GM12878 (cell line): Measurements from ENCODE around the gene SCMH1. TPM values are rescaled to one million over a fixed set of nuclear protein-coding genes. Genes with fewer than 3 reads are reported as not detected.

Experiments
- ATAC-seq: fragments of 200-7000 bp; cut with Tn5 transposase; 3 replicates; pipeline ENCODE4 v1.9.1; 2020; ENCODE audit warnings: mild to moderate bottlenecking, moderate library complexity
- BruUV-seq: library from RNA; stranded (reverse); fragments of 400-500 nt; replicated peaks from 2 replicates; lab custom pipeline; 2021; lab: Mats Ljungman, UMichigan
- CTCF ChIA-PET: fragments of 300-600 bp; sonication (Branson Sonifier 250); formaldehyde crosslinking; extraction: SDS; loops from one replicate; lab custom pipeline; 2021; ENCODE audit warnings: inconsistent platforms; lab: Yijun Ruan, JAX
- POLR2A ChIA-PET: fragments of 350-600 bp; formaldehyde crosslinking; extraction: SDS; loops from one replicate; lab custom pipeline; 2021; ENCODE audit warnings: inconsistent platforms; lab: Charles Lee
- RAD21 ChIA-PET: fragments of 300-600 bp; sonication (Branson Sonifier 250); formaldehyde crosslinking; loops from one replicate; lab custom pipeline; 2023; ENCODE audit warnings: antibody characterized with exemption; ENCODE audit not compliant: unreplicated experiment; lab: Charles Lee
- SMC1A ChIA-PET: fragments of 300-600 bp; sonication (Branson Sonifier 250); formaldehyde crosslinking; loops from one replicate; lab custom pipeline; 2023; ENCODE audit not compliant: unreplicated experiment, uncharacterized antibody; lab: Charles Lee
- DNase-seq: peaks from one replicate; pipeline ENCODE4 v3.0.0-alpha.2; 2011; ENCODE audit warnings: low read depth, low spot score
- FAIRE-seq: peaks from 3 replicates; lab custom pipeline; 2011; peaks lifted over from hg19 to GRCh38; lab: Jason Lieb, UNC
- H2AFZ ChIP-seq: 2 replicates; pipeline ENCODE4 v1.6.0; 2011; ENCODE audit warnings: low read depth, low read length, control low read depth; ENCODE audit not compliant: control insufficient read depth
- H3K27ac ChIP-seq: 2 replicates; pipeline ENCODE4 v1.5.1; 2011; ENCODE audit warnings: control low read depth; ENCODE audit not compliant: control insufficient read depth, insufficient read depth
- H3K27me3 ChIP-seq, 2 experiments: replicated peaks in 1 of 2; 2 replicates each; pipeline versions ENCODE4 v1.6.0 to v1.6.1; 2011; ENCODE audit warnings: low read length in 1 of 2; ENCODE audit not compliant: control insufficient read depth in 2 of 2, insufficient read depth in 2 of 2
- H3K36me3 ChIP-seq, 2 experiments: 2 replicates each; pipeline ENCODE4 v1.5.1; 2011; ENCODE audit warnings: low read length in 1 of 2; ENCODE audit not compliant: control insufficient read depth in 2 of 2, insufficient read depth in 2 of 2
- H3K4me1 ChIP-seq: 2 replicates; pipeline ENCODE4 v1.6.1; 2011; ENCODE audit warnings: mild to moderate bottlenecking, low read length, moderate library complexity, mixed read lengths; ENCODE audit not compliant: control insufficient read depth, insufficient read depth
- H3K4me2 ChIP-seq: 2 replicates; pipeline ENCODE4 v1.6.0; 2011; ENCODE audit warnings: control low read depth; ENCODE audit not compliant: control insufficient read depth, insufficient read depth
- H3K4me3 ChIP-seq: fragments of 200-600 bp; sonication (generic); 2 replicates; pipeline ENCODE4 v1.5.1; 2016
- H3K79me2 ChIP-seq: 2 replicates; pipeline ENCODE4 v1.6.0; 2011; ENCODE audit warnings: low read length; ENCODE audit not compliant: control insufficient read depth, insufficient read depth
- H3K9ac ChIP-seq: 2 replicates; pipeline ENCODE4 v1.8.0; 2011; ENCODE audit warnings: low read length, control low read depth, mixed read lengths; ENCODE audit not compliant: control insufficient read depth, insufficient read depth
- H3K9me3 ChIP-seq: replicated peaks from 3 replicates; pipeline ENCODE4 v1.5.1; 2011; ENCODE audit warnings: mild to moderate bottlenecking, low read length; ENCODE audit not compliant: control insufficient read depth, insufficient read depth
- H4K20me1 ChIP-seq: 2 replicates; pipeline ENCODE4 v1.6.0; 2011; ENCODE audit not compliant: control insufficient read depth, insufficient read depth
- CREM ChIP-seq: IDR thresholded peaks from 2 replicates; pipeline ENCODE4 v1.6.1; 2014; ENCODE audit warnings: antibody characterized with exemption, low read depth
- CUX1 ChIP-seq: IDR thresholded peaks from 2 replicates; pipeline ENCODE4 v1.6.1; 2012; ENCODE audit warnings: improper control_type of control experiment, low read depth, low read length; ENCODE audit not compliant: insufficient replicate concordance
- GATAD2B ChIP-seq: fragments of 450-650 bp; conservative IDR thresholded peaks from 2 replicates; pipeline ENCODE4 v1.6.1; 2017; ENCODE audit warnings: low read depth, mild to moderate bottlenecking, moderate library complexity
- IKZF1 ChIP-seq: fragments of 450-650 bp; conservative IDR thresholded peaks from 2 replicates; pipeline ENCODE4 v1.6.1; 2017; ENCODE audit warnings: antibody characterized with exemption, mild to moderate bottlenecking
- MEF2B ChIP-seq: fragments of 450-650 bp; IDR thresholded peaks from 2 replicates; pipeline ENCODE4 v1.6.1; 2018; ENCODE audit warnings: mild to moderate bottlenecking, moderate library complexity; ENCODE audit not compliant: partially characterized antibody, poor library complexity, severe bottlenecking
- NRF1 ChIP-seq: conservative IDR thresholded peaks from 2 replicates; pipeline ENCODE4 v1.6.1; 2011; ENCODE audit warnings: mild to moderate bottlenecking, low read depth, low read length, improper control_type of control experiment
- RAD51 ChIP-seq: fragments of 450-650 bp; IDR thresholded peaks from 2 replicates; pipeline ENCODE4 v1.6.1; 2016; ENCODE audit warnings: moderate library complexity, mild to moderate bottlenecking, inconsistent platforms
- SIX5 ChIP-seq: IDR thresholded peaks from 2 replicates; pipeline ENCODE4 v1.6.1; 2011; ENCODE audit warnings: mild to moderate bottlenecking, low read depth, low read length, moderate library complexity; ENCODE audit not compliant: severe bottlenecking
- SMAD5 ChIP-seq: IDR thresholded peaks from 2 replicates; pipeline ENCODE4 v1.6.1; 2016; ENCODE audit warnings: antibody characterized with exemption, low read depth
- YY1 ChIP-seq: IDR thresholded peaks from 2 replicates; pipeline ENCODE4 v1.6.1; 2011; ENCODE audit warnings: low read depth, mild to moderate bottlenecking, low read length
- WGBS: methylation state at CpG from one replicate; pipeline ENCODE4 v1.1.6; 2016; ENCODE audit warnings: low lambda C conversion rate; ENCODE audit not compliant: insufficient replicate concordance, insufficient coverage; ENCODE audit errors: missing lambda C conversion rate; 5-methylcytosine and 5-hydroxymethylcytosine counted together
- in situ Hi-C: fragments of 300-500 bp; cut with MboI; formaldehyde crosslinking; loops from 9 replicates; pipeline ENCODE4 v1.14.3; 2018; ENCODE audit warnings: mixed read lengths
- intact Hi-C: fragments of 100-400 bp; cut with micrococcal nuclease; formaldehyde crosslinking; loops from one replicate; pipeline ENCODE4 v1.14.2; 2022; ENCODE audit not compliant: unreplicated experiment
- polyA plus RNA-seq, 11 experiments: library from polyadenylated mRNA; depleted of rRNA in 4 of 11; unstranded in 6 of 11; stranded (reverse) in 5 of 11; fragments of >200 nt; fragmentation: Nextera tagmentation in 4 of 11; fragmentation: Illumina TruSeq in 1 of 11; extraction: Ambion mirVana in 4 of 11; extraction: Trizol in 1 of 11; gene quantifications; 1 replicate in 1 of 11; 2 replicates in 10 of 11; pipeline versions ENCODE4 v1.2.1 to v1.2.3, GENCODE V29; 2011 to 2016; ENCODE audit warnings: inconsistent platforms in 2 of 11, missing spikeins in 2 of 11, low read depth in 1 of 11
- total RNA-seq, 4 experiments: library from RNA; depleted of rRNA in 3 of 4; stranded (reverse); fragments of >200 nt in 3 of 4; fragmentation: Illumina TruSeq in 1 of 4; extraction: Trizol in 1 of 4; gene quantifications; 2 replicates each; pipeline versions ENCODE4 v1.2.1 to v1.2.3, GENCODE V29; 2013 to 2021
- TF ChIP-seq, protein P1 (sequence below): fragments of 450-650 bp; IDR thresholded peaks from 2 replicates; pipeline ENCODE4 v1.6.1; 2018; ENCODE audit warnings: borderline replicate concordance, mild to moderate bottlenecking; ENCODE audit not compliant: partially characterized antibody
- TF ChIP-seq, protein P2 (sequence below): IDR thresholded peaks from 2 replicates; pipeline ENCODE4 v1.6.1; 2011; ENCODE audit warnings: low read depth, low read length, improper control_type of control experiment, borderline replicate concordance

SCMH1 gene
- total and polyA plus RNA-seq, 10 of the 15 experiments (the other 5 are each of a cell fraction or from before 2014, with no cell fraction given) = 7.5 to 44.1 (median 27.8) TPM

DNA sequence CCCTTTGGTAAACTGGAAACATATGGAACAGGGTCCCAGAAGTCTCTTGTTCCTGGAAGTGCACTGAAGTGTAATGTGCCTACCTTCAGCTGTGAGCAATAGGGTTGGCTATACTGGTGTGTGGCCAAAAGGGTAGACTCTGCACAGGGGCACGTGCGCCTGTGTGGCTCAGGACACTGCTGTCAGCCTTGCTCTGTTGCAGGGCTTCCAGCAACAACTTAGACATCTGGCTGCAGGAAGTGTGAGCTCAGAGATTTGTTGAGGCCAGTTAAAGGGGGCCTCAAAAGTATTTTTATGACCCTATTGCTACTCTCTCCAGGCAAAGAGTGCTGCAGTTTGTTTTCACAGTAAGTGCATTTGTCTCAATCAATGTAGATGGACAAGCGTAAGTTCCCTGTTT is 255.2 kb downstream of the SCMH1 start:
- no peak overlapping the region for H2AFZ ChIP-seq
- ChIA-PET SMC1A (interaction anchor here (1.0 kb wide), 1 partner anchor 9 kb away, joined by 3 read pairs; no protein-coding TSS in a partner anchor), CTCF (interaction anchor here (1.2 to 1.4 kb wide), 2 partner anchors 15 to 22 kb away, joined by 3 read pairs; no protein-coding TSS in a partner anchor), RAD21 (no interaction called here), POLR2A (no interaction called here)
- no peak overlapping the region for H3K27ac ChIP-seq
- H3K36me3 ChIP-seq = peaks cover 18 to 29% of the 10 kb centered on the region in 2 experiments
- no peak overlapping the region for H3K4me3 ChIP-seq
- no peaks in the 10 kb centered on the region; the same call in 1 of the 2 replicates for H4K20me1 ChIP-seq
- 95% methylated on average over 3 of the region's 3 CpGs for WGBS
- FAIRE-seq = no peak
- no peak overlapping the region for H3K4me2 ChIP-seq
- DNase-seq = no peak
- no peak overlapping the region for H3K9ac ChIP-seq
- H3K79me2 ChIP-seq = peaks cover 22% of the 10 kb centered on the region
- no TSS peak for BruUV-seq
- in situ Hi-C loops (no loop called here), intact Hi-C loops (no loop called here)
- no peaks in the 10 kb centered on the region for H3K9me3 ChIP-seq
- ATAC-seq = no peak; the same call in 2 of the 3 replicates
- H3K27me3 ChIP-seq = no peaks in the 10 kb centered on the region
- no peaks in the 10 kb centered on the region for H3K4me1 ChIP-seq
- TF ChIP-seq SIX5 = no peak
- TF ChIP-seq MEF2B = no peak
- TF ChIP-seq SMAD5 = no peak
- no peak for TF ChIP-seq CREM
- TF ChIP-seq, protein P1, sequence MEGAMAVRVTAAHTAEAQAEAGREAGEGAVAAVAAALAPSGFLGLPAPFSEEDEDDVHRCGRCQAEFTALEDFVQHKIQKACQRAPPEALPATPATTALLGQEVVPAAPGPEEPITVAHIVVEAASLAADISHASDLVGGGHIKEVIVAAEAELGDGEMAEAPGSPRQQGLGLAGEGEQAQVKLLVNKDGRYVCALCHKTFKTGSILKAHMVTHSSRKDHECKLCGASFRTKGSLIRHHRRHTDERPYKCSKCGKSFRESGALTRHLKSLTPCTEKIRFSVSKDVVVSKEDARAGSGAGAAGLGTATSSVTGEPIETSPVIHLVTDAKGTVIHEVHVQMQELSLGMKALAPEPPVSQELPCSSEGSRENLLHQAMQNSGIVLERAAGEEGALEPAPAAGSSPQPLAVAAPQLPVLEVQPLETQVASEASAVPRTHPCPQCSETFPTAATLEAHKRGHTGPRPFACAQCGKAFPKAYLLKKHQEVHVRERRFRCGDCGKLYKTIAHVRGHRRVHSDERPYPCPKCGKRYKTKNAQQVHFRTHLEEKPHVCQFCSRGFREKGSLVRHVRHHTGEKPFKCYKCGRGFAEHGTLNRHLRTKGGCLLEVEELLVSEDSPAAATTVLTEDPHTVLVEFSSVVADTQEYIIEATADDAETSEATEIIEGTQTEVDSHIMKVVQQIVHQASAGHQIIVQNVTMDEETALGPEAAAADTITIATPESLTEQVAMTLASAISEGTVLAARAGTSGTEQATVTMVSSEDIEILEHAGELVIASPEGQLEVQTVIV = no peak
- no peak for TF ChIP-seq YY1
- TF ChIP-seq, protein P2, sequence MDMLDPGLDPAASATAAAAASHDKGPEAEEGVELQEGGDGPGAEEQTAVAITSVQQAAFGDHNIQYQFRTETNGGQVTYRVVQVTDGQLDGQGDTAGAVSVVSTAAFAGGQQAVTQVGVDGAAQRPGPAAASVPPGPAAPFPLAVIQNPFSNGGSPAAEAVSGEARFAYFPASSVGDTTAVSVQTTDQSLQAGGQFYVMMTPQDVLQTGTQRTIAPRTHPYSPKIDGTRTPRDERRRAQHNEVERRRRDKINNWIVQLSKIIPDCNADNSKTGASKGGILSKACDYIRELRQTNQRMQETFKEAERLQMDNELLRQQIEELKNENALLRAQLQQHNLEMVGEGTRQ = no peak
- TF ChIP-seq GATAD2B = no peak
- TF ChIP-seq NRF1 = no peak
- no peak for TF ChIP-seq CUX1
- TF ChIP-seq RAD51 = no peak
- TF ChIP-seq IKZF1 = no peak
